Muscle layer of colon (tissue), 2 donors: ENCODE data around the gene SMYD2.
A peak's percentile ranks its signal among the peaks of the same experiment; 100 is the strongest.

Experiments
- H3K27ac ChIP-seq: one replicate; pipeline ENCODE4 v1.7.0; 2013; ENCODE audit warnings: low read depth, mild to moderate bottlenecking, low read length, moderate library complexity
- H3K27me3 ChIP-seq, 2 donors: one replicate each; pipeline ENCODE4 v1.7.0; 2013; ENCODE audit warnings: low read length in 2 of 2, mild to moderate bottlenecking in 2 of 2; ENCODE audit not compliant: insufficient read depth in 2 of 2, control insufficient read depth in 1 of 2
- H3K36me3 ChIP-seq: one replicate; pipeline ENCODE4 v1.7.0; 2013; ENCODE audit warnings: mild to moderate bottlenecking, low read length; ENCODE audit not compliant: insufficient read depth
- H3K4me1 ChIP-seq: one replicate; pipeline ENCODE4 v1.7.0; 2013; ENCODE audit warnings: mild to moderate bottlenecking, low read length; ENCODE audit not compliant: insufficient read depth
- H3K4me3 ChIP-seq, 2 donors: one replicate each; pipeline ENCODE4 v1.7.0; 2013; ENCODE audit warnings: low read length in 2 of 2, low read depth in 1 of 2, mild to moderate bottlenecking in 1 of 2, moderate library complexity in 1 of 2
- H3K9ac ChIP-seq: one replicate; pipeline ENCODE4 v1.7.0; 2013; ENCODE audit warnings: low read length
- H3K9me3 ChIP-seq: one replicate; pipeline ENCODE4 v1.7.0; 2013; ENCODE audit warnings: mild to moderate bottlenecking, low read length
- donor health status: abdominal sarcoma.
- donor health status: Adenocarcinoma of cecum.

SMYD2 gene

GRCh38 chr1:214335567-214335966, 54.6 kb downstream of the SMYD2 start:
- Histone ChIP-seq H3K9me3 (no peaks in the 10 kb centered on the region), H3K4me3 (no peak overlapping the region), H3K9ac (no peak overlapping the region), H3K27ac (no peak overlapping the region), H3K36me3 (no peaks in the 10 kb centered on the region), H3K27me3 (no peaks in the 10 kb centered on the region), H3K4me1 (peaks cover 32% of the 10 kb centered on the region)

GRCh38 chr1:214337015-214337414, 56.1 kb downstream of the SMYD2 start:
- peak overlapping the region; percentile 18 for H3K27ac ChIP-seq
- H3K4me1 ChIP-seq, result peaks cover 32% of the 10 kb centered on the region
- H3K4me3 ChIP-seq, result no peak overlapping the region
- H3K9me3 ChIP-seq, result no peaks in the 10 kb centered on the region
- no peaks in the 10 kb centered on the region for H3K27me3 ChIP-seq
- peak overlapping the region; percentile 38 for H3K9ac ChIP-seq
- no peaks in the 10 kb centered on the region for H3K36me3 ChIP-seq

- Histone ChIP-seq H3K27ac (peak overlapping the region; percentile 18), H3K4me1 (peaks cover 32% of the 10 kb centered on the region), H3K4me3 (peak overlapping the region in 1 of 2 donors; percentile 36), H3K36me3 (no peaks in the 10 kb centered on the region), H3K9ac (peak overlapping the region; percentile 38), H3K27me3 (no peaks in the 10 kb centered on the region), H3K9me3 (no peaks in the 10 kb centered on the region)
These were observed 56.6 kb downstream of the SMYD2 start for GRCh38 chr1:214337511-214337910.

- Histone ChIP-seq H3K9ac (no peak overlapping the region), H3K36me3 (no peaks in the 10 kb centered on the region), H3K27me3 (no peaks in the 10 kb centered on the region), H3K4me1 (peaks cover 28% of the 10 kb centered on the region), H3K27ac (peak overlapping the region; percentile 18), H3K4me3 (peak overlapping the region in 1 of 2 donors; percentile 36), H3K9me3 (no peaks in the 10 kb centered on the region)
These were observed 57.3 kb downstream of the SMYD2 start for GRCh38 chr1:214338212-214338611.

GRCh38 chr1:214341459-214341858, 60.5 kb downstream of the SMYD2 start:
- peaks cover 30% of the 10 kb centered on the region for H3K4me1 ChIP-seq
- H3K27ac ChIP-seq, result no peak overlapping the region

GRCh38 chr1:214341932-214342331, 61.0 kb downstream of the SMYD2 start:
- H3K9ac ChIP-seq, result no peak overlapping the region
- peaks cover 25% of the 10 kb centered on the region for H3K4me1 ChIP-seq
- H3K4me3 ChIP-seq, result no peak overlapping the region
- no peak overlapping the region for H3K27ac ChIP-seq
- no peaks in the 10 kb centered on the region for H3K36me3 ChIP-seq
- H3K27me3 ChIP-seq, result no peaks in the 10 kb centered on the region
- no peaks in the 10 kb centered on the region for H3K9me3 ChIP-seq

More at GRCh38 chr1:214341459-214341858, 60.5 kb downstream of the SMYD2 start:
- H3K36me3 ChIP-seq, result no peaks in the 10 kb centered on the region
- no peaks in the 10 kb centered on the region for H3K27me3 ChIP-seq
- no peak overlapping the region for H3K4me3 ChIP-seq
- no peaks in the 10 kb centered on the region for H3K9me3 ChIP-seq
- H3K9ac ChIP-seq, result no peak overlapping the region

- Histone ChIP-seq H3K27ac (no peak overlapping the region), H3K4me3 (no peak overlapping the region)
These were observed 61.6 kb downstream of the SMYD2 start for GRCh38 chr1:214342525-214342924.

GRCh38 chr1:214344897-214345296, 63.9 kb downstream of the SMYD2 start:
- H3K27me3 ChIP-seq, result no peaks in the 10 kb centered on the region
- H3K36me3 ChIP-seq, result no peaks in the 10 kb centered on the region
- no peak overlapping the region for H3K27ac ChIP-seq
- H3K4me1 ChIP-seq, result peaks cover 5% of the 10 kb centered on the region
- H3K9ac ChIP-seq, result no peak overlapping the region
- no peak overlapping the region for H3K4me3 ChIP-seq
- H3K9me3 ChIP-seq, result no peaks in the 10 kb centered on the region

More at GRCh38 chr1:214342525-214342924, 61.6 kb downstream of the SMYD2 start:
- H3K9ac ChIP-seq, result no peak overlapping the region
- H3K27me3 ChIP-seq, result no peaks in the 10 kb centered on the region
- no peaks in the 10 kb centered on the region for H3K9me3 ChIP-seq
- no peaks in the 10 kb centered on the region for H3K36me3 ChIP-seq
- peaks cover 19% of the 10 kb centered on the region for H3K4me1 ChIP-seq

GRCh38 chr1:214349008-214349407, 68.0 kb downstream of the SMYD2 start:
- H3K9ac ChIP-seq, result no peak overlapping the region
- H3K27me3 ChIP-seq, result no peaks in the 10 kb centered on the region
- H3K4me1 ChIP-seq, result peaks cover 4% of the 10 kb centered on the region
- H3K27ac ChIP-seq, result no peak overlapping the region
- H3K9me3 ChIP-seq, result no peaks in the 10 kb centered on the region
- H3K36me3 ChIP-seq, result peaks cover 8% of the 10 kb centered on the region
- H3K4me3 ChIP-seq, result no peak overlapping the region

GRCh38 chr1:214349781-214350180, 68.8 kb downstream of the SMYD2 start:
- H3K4me1 ChIP-seq, result no peaks in the 10 kb centered on the region
- H3K27ac ChIP-seq, result no peak overlapping the region
- no peak overlapping the region for H3K9ac ChIP-seq
- H3K36me3 ChIP-seq, result peaks cover 8% of the 10 kb centered on the region
- H3K9me3 ChIP-seq, result no peaks in the 10 kb centered on the region
- H3K27me3 ChIP-seq, result no peaks in the 10 kb centered on the region
- H3K4me3 ChIP-seq, result no peak overlapping the region

GRCh38 chr1:214351551-214352277, 70.8 kb downstream of the SMYD2 start:
- H3K27ac ChIP-seq, result no peak overlapping the region
- H3K4me3 ChIP-seq, result no peak overlapping the region
- no peaks in the 10 kb centered on the region for H3K27me3 ChIP-seq
- no peaks in the 10 kb centered on the region for H3K9me3 ChIP-seq
- H3K4me1 ChIP-seq, result no peaks in the 10 kb centered on the region
- H3K36me3 ChIP-seq, result peaks cover 19% of the 10 kb centered on the region
- H3K9ac ChIP-seq, result no peak overlapping the region

GRCh38 chr1:214352838-214353237, 71.9 kb downstream of the SMYD2 start:
- Histone ChIP-seq H3K27ac (no peak overlapping the region), H3K27me3 (no peaks in the 10 kb centered on the region), H3K36me3 (peaks cover 30% of the 10 kb centered on the region), H3K9me3 (no peaks in the 10 kb centered on the region), H3K9ac (no peak overlapping the region), H3K4me1 (no peaks in the 10 kb centered on the region), H3K4me3 (no peak overlapping the region)
